H1 (cell line): ENCODE data around the gene AMPH. TPM values are rescaled to one million over a fixed set of nuclear protein-coding genes. Genes with fewer than 3 reads are reported as not detected.

Experiments used
- CTCF ChIA-PET: fragments of 300-600 bp; sonication (Branson Sonifier 250); formaldehyde crosslinking; loops from one replicate; lab custom pipeline; 2021; ENCODE audit not compliant: partially characterized antibody; lab: Charles Lee
- POLR2A ChIA-PET: fragments of 300-600 bp; sonication (Branson Sonifier 250); formaldehyde crosslinking; loops from one replicate; lab custom pipeline; 2021; ENCODE audit warnings: inconsistent platforms; ENCODE audit not compliant: partially characterized antibody; lab: Charles Lee
- DNase-seq, 2 experiments: peaks; one replicate each; pipeline versions ENCODE4 v3.0.0 to v3.0.0-alpha.2; 2010 to 2022; ENCODE audit warnings: low spot score in 2 of 2, low read depth in 1 of 2, mixed read lengths in 1 of 2
- FAIRE-seq: peaks from 2 replicates; lab custom pipeline; 2011; peaks lifted over from hg19 to GRCh38; lab: Jason Lieb, UNC
- H2AFZ ChIP-seq: 2 replicates; pipeline ENCODE4 v1.8.1; 2012; ENCODE audit warnings: low read length, inconsistent platforms
- H2AK5ac ChIP-seq: 2 replicates; pipeline ENCODE4 v1.6.1; 2013; ENCODE audit warnings: low read depth, low read length
- H2BK120ac ChIP-seq: replicated peaks from 2 replicates; pipeline ENCODE3; 2013; ENCODE audit warnings: low read depth, low read length, inconsistent platforms
- H2BK12ac ChIP-seq: 2 replicates; pipeline ENCODE4 v1.6.1; 2013; ENCODE audit warnings: low read depth, low read length
- H2BK15ac ChIP-seq: 2 replicates; pipeline ENCODE4 v1.6.1; 2013; ENCODE audit warnings: low read length
- H2BK20ac ChIP-seq: 2 replicates; pipeline ENCODE4 v1.6.1; 2013; ENCODE audit warnings: low read length
- H2BK5ac ChIP-seq: 2 replicates; pipeline ENCODE4 v1.6.1; 2013; ENCODE audit warnings: low read depth, low read length
- H3K14ac ChIP-seq: 2 replicates; pipeline ENCODE4 v1.6.1; 2013; ENCODE audit warnings: inconsistent platforms; ENCODE audit not compliant: insufficient read length
- H3K18ac ChIP-seq: 2 replicates; pipeline ENCODE4 v1.6.1; 2013; ENCODE audit warnings: low read length; ENCODE audit errors: extremely low read depth
- H3K23ac ChIP-seq: 2 replicates; pipeline ENCODE4 v1.6.1; 2013; ENCODE audit warnings: inconsistent platforms; ENCODE audit not compliant: insufficient read length
- H3K23me2 ChIP-seq: 2 replicates; pipeline ENCODE4 v1.6.1; 2013; ENCODE audit warnings: low read depth, low read length
- H3K27ac ChIP-seq: 2 replicates; pipeline ENCODE4 v1.6.1; 2011; ENCODE audit warnings: low read depth, low read length, inconsistent platforms
- H3K27me3 ChIP-seq, 4 experiments: replicated peaks in 1 of 4; 1 replicate in 1 of 4; 2 replicates in 3 of 4; pipeline versions ENCODE4 v1.6.1 to v1.8.1; 2011 to 2013; ENCODE audit warnings: low read length in 3 of 4, mild to moderate bottlenecking in 3 of 4, inconsistent platforms in 2 of 4, mixed read lengths in 2 of 4, moderate library complexity in 1 of 4; ENCODE audit not compliant: control insufficient read depth in 3 of 4, insufficient read depth in 3 of 4; ENCODE audit errors: extremely low read depth in 1 of 4
- H3K36me3 ChIP-seq, 4 experiments: 2 replicates each; pipeline versions ENCODE4 v1.6.1 to v1.8.1; 2011 to 2013; ENCODE audit warnings: mild to moderate bottlenecking in 4 of 4, low read length in 3 of 4, moderate library complexity in 2 of 4, control low read depth in 1 of 4, inconsistent platforms in 1 of 4; ENCODE audit not compliant: insufficient read depth in 4 of 4, control insufficient read depth in 2 of 4
- H3K4ac ChIP-seq: replicated peaks from 2 replicates; pipeline ENCODE3; 2013; ENCODE audit warnings: low read length, low read depth, mixed read lengths, inconsistent platforms; ENCODE audit not compliant: insufficient read length
- H3K4me1 ChIP-seq, 4 experiments: replicated peaks in 1 of 4; 1 replicate in 1 of 4; 2 replicates in 3 of 4; pipeline versions ENCODE4 v1.6.1 to v1.8.1; 2011 to 2013; ENCODE audit warnings: low read length in 3 of 4, inconsistent platforms in 2 of 4, mixed read lengths in 1 of 4; ENCODE audit not compliant: insufficient read depth in 4 of 4, control insufficient read depth in 3 of 4
- H3K4me2 ChIP-seq, 2 experiments: 2 replicates each; pipeline versions ENCODE4 v1.6.1 to v1.8.1; 2011 to 2013; ENCODE audit warnings: low read depth in 2 of 2, low read length in 2 of 2, control low read depth in 1 of 2, inconsistent platforms in 1 of 2, mild to moderate bottlenecking in 1 of 2; ENCODE audit not compliant: insufficient read depth in 1 of 2
- H3K4me3 ChIP-seq, 4 experiments: fragments of 200-600, 300-600 bp in 1 of 4; sonication (generic), shearing (Covaris generic), sonication (Bioruptor Twin) in 1 of 4; 2 replicates each; pipeline versions ENCODE4 v1.5.1 to v1.8.1; 2011 to 2016; ENCODE audit warnings: low read length in 4 of 4, low read depth in 3 of 4, control low read depth in 2 of 4, inconsistent platforms in 2 of 4, mild to moderate bottlenecking in 2 of 4, mixed read lengths in 1 of 4, moderate library complexity in 1 of 4; ENCODE audit not compliant: insufficient read depth in 2 of 4; ENCODE audit errors: extremely low read depth in 1 of 4
- H3K56ac ChIP-seq: replicated peaks from 2 replicates; pipeline ENCODE3; 2013; ENCODE audit warnings: low read depth, mild to moderate bottlenecking, mixed read lengths, low read length, inconsistent platforms; ENCODE audit not compliant: insufficient read length
- H3K79me1 ChIP-seq: 2 replicates; pipeline ENCODE4 v1.6.1; 2013; ENCODE audit warnings: low read depth, low read length, control low read depth
- H3K79me2 ChIP-seq, 2 experiments: 2 replicates each; pipeline versions ENCODE4 v1.6.1 to v1.8.1; 2012 to 2013; ENCODE audit warnings: low read length in 2 of 2, mild to moderate bottlenecking in 2 of 2, inconsistent platforms in 1 of 2; ENCODE audit not compliant: insufficient read depth in 2 of 2, control insufficient read depth in 1 of 2
- H3K9ac ChIP-seq, 4 experiments: replicated peaks in 1 of 4; 1 replicate in 1 of 4; 2 replicates in 3 of 4; pipeline versions ENCODE4 v1.6.1 to v1.8.1; 2011 to 2013; ENCODE audit warnings: low read depth in 3 of 4, low read length in 3 of 4, control low read depth in 2 of 4, mild to moderate bottlenecking in 2 of 4, moderate library complexity in 2 of 4, inconsistent platforms in 1 of 4; ENCODE audit errors: extremely low read depth in 1 of 4
- H3K9me3 ChIP-seq, 2 experiments: 2 replicates each; pipeline versions ENCODE4 v1.6.1 to v1.8.1; 2012 to 2013; ENCODE audit warnings: mild to moderate bottlenecking in 2 of 2, moderate library complexity in 2 of 2, control low read depth in 1 of 2, inconsistent platforms in 1 of 2, low read depth in 1 of 2, low read length in 1 of 2, mixed read lengths in 1 of 2; ENCODE audit not compliant: insufficient read depth in 2 of 2
- H4K20me1 ChIP-seq, 2 experiments: replicated peaks in 1 of 2; 2 replicates each; pipeline versions ENCODE3 to v1.8.1; 2011 to 2013; ENCODE audit warnings: inconsistent platforms in 2 of 2, low read length in 2 of 2, mild to moderate bottlenecking in 1 of 2; ENCODE audit not compliant: insufficient read depth in 2 of 2, control insufficient read depth in 1 of 2
- H4K5ac ChIP-seq: 2 replicates; pipeline ENCODE4 v1.6.1; 2013; ENCODE audit warnings: low read length, low read depth, mixed read lengths, inconsistent platforms; ENCODE audit not compliant: insufficient read length
- H4K8ac ChIP-seq: 2 replicates; pipeline ENCODE4 v1.8.0; 2013; ENCODE audit warnings: mild to moderate bottlenecking, moderate library complexity, low read length, inconsistent platforms; ENCODE audit not compliant: insufficient read depth; ENCODE audit errors: extremely low read depth
- H4K91ac ChIP-seq: replicated peaks from 2 replicates; pipeline ENCODE3; 2013; ENCODE audit warnings: low read length, mixed read lengths, inconsistent platforms; ENCODE audit not compliant: insufficient read length
- BACH1 ChIP-seq: IDR thresholded peaks from 2 replicates; pipeline ENCODE4 v1.6.1; 2012; ENCODE audit warnings: low read length, improper control_type of control experiment
- CHD1 ChIP-seq: IDR thresholded peaks from 2 replicates; pipeline ENCODE4 v1.6.1; 2012; ENCODE audit warnings: low read depth, low read length, improper control_type of control experiment
- EGR1 ChIP-seq: IDR thresholded peaks from 2 replicates; pipeline ENCODE4 v1.6.1; 2011; ENCODE audit warnings: low read depth, low read length, borderline replicate concordance
- MAFK ChIP-seq: IDR thresholded peaks from 2 replicates; pipeline ENCODE4 v1.6.1; 2012; ENCODE audit warnings: low read depth, mild to moderate bottlenecking, improper control_type of control experiment, low read length
- NANOG ChIP-seq: IDR thresholded peaks from 2 replicates; pipeline ENCODE4 v1.6.1; 2011; ENCODE audit warnings: low read length, low read depth, mild to moderate bottlenecking, inconsistent platforms; ENCODE audit not compliant: insufficient read depth, poor library complexity, severe bottlenecking
- POU5F1 ChIP-seq: IDR thresholded peaks from 2 replicates; pipeline ENCODE4 v1.6.1; 2011; ENCODE audit warnings: low read depth, mild to moderate bottlenecking, low read length, moderate library complexity
- RAD21 ChIP-seq, 2 experiments: IDR thresholded peaks in 1 of 2; conservative IDR thresholded peaks in 1 of 2; 2 replicates each; pipeline ENCODE4 v1.6.1; 2011; ENCODE audit warnings: low read depth in 2 of 2, low read length in 2 of 2, improper control_type of control experiment in 1 of 2, inconsistent platforms in 1 of 2, mild to moderate bottlenecking in 1 of 2, moderate library complexity in 1 of 2
- RBBP5 ChIP-seq: IDR thresholded peaks from 2 replicates; pipeline ENCODE4 v1.7.1; 2012; ENCODE audit warnings: low read depth, mild to moderate bottlenecking, inconsistent platforms, low read length, moderate library complexity, borderline replicate concordance
- RXRA ChIP-seq: IDR thresholded peaks from 2 replicates; pipeline ENCODE4 v1.6.1; 2011; ENCODE audit warnings: low read depth, mild to moderate bottlenecking, low read length, moderate library complexity; ENCODE audit not compliant: insufficient read depth
- SUZ12 ChIP-seq: fragments of 200-600 bp; sonication (generic); IDR thresholded peaks from 2 replicates; pipeline ENCODE4 v1.6.1; 2012; ENCODE audit warnings: mild to moderate bottlenecking, inconsistent platforms, low read length, moderate library complexity, mixed read lengths
- TEAD4 ChIP-seq: IDR thresholded peaks from 2 replicates; pipeline ENCODE4 v1.6.1; 2012; ENCODE audit warnings: low read depth, low read length, inconsistent platforms, mixed read lengths
- YY1 ChIP-seq: IDR thresholded peaks from 2 replicates; pipeline ENCODE4 v1.6.1; 2011; ENCODE audit warnings: low read depth, mild to moderate bottlenecking, low read length
- ZNF274 ChIP-seq: IDR thresholded peaks from 2 replicates; pipeline ENCODE4 v1.7.0; 2012; ENCODE audit warnings: low read length, borderline replicate concordance; ENCODE audit errors: extremely low read depth
- WGBS, 2 experiments: shearing (Covaris generic) in 1 of 2; methylation state at CpG; one replicate each; pipeline versions ENCODE4 v1.1.6 to v1.1.7; 2013 to 2015; ENCODE audit warnings: low lambda C conversion rate in 2 of 2, mixed read lengths in 2 of 2, inconsistent platforms in 1 of 2, low coverage in 1 of 2, missing lambda C conversion rate in 1 of 2; ENCODE audit not compliant: insufficient replicate concordance in 2 of 2, insufficient coverage in 1 of 2, insufficient read length in 1 of 2; ENCODE audit errors: extremely low coverage in 1 of 2, missing lambda C conversion rate in 1 of 2; 5-methylcytosine and 5-hydroxymethylcytosine counted together
- polyA plus RNA-seq, 7 experiments: library from polyadenylated mRNA; depleted of rRNA in 3 of 7; stranded (reverse) in 5 of 7; unstranded in 2 of 7; fragments of >200 nt in 5 of 7; fragments of 200-250 nt in 2 of 7; gene quantifications; 1 replicate in 5 of 7; 2 replicates in 1 of 7; 4 replicates in 1 of 7; pipeline versions ENCODE4 v1.2.1 to v1.2.3, GENCODE V29; 2011 to 2013; ENCODE audit warnings: missing spikeins in 2 of 7, mixed read lengths in 2 of 7
- total RNA-seq: library from RNA; stranded (reverse); fragmentation: NEBNext Ultra II Directional; extraction: Animal tissue kit (Norgen Biotek cat#: 25700); gene quantifications from 2 replicates; pipeline ENCODE4 v1.2.1, GENCODE V29; 2021
- TF ChIP-seq, protein P1 (sequence below): IDR thresholded peaks from 2 replicates; pipeline ENCODE4 v1.6.1; 2011; ENCODE audit warnings: low read depth, mild to moderate bottlenecking, low read length; ENCODE audit not compliant: insufficient read depth

AMPH gene
- total and polyA plus RNA-seq, 2 of the 8 experiments (the other 6 are each of a cell fraction or from before 2014, with no cell fraction given): 7.3 to 12.2 TPM

DNA sequence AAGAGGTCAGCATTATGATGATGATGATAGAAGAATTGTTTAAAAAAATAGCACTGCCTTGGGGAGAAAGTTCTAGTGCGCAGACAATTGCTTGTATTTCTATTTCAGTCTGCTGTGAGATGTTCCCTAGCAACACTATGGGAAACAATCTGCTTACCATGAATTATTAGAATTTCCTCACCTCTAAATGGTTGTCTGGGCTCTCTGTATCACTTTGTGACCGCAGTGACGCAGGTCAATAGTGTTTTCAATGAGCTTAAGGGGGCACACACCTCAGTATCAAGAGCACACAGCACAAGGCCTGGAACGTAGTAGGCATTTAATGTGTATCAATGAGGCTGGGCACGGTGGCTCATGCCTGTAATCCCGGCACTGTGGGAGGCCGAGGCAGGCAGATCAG lies 258.9 kb downstream of the AMPH start:
- Histone ChIP-seq H3K27me3 (no peaks in the 10 kb centered on the region), H2BK12ac (no peak overlapping the region), H2BK5ac (no peak overlapping the region)
- no peak for TF ChIP-seq RBBP5
- TF ChIP-seq TEAD4: no peak
- no peak for TF ChIP-seq BACH1
- no peak for TF ChIP-seq RAD21 (IDR thresholded peaks at IDR 0.05 in 1 of 2, conservative IDR thresholded peaks at IDR 0.05 in 1 of 2; ENCODE audit: low read depth in 2 of 2, low read length in 2 of 2)
- TF ChIP-seq SUZ12: no peak
- no peak for TF ChIP-seq NANOG
- no peak for TF ChIP-seq MAFK
- TF ChIP-seq, protein P1, sequence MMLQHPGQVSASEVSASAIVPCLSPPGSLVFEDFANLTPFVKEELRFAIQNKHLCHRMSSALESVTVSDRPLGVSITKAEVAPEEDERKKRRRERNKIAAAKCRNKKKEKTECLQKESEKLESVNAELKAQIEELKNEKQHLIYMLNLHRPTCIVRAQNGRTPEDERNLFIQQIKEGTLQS: no peak
- no peak for TF ChIP-seq ZNF274
- TF ChIP-seq RXRA: no peak
- no peak for TF ChIP-seq EGR1
- TF ChIP-seq YY1: no peak
- TF ChIP-seq POU5F1: no peak
- TF ChIP-seq CHD1: no peak

More for the DNA sequence above, 258.9 kb downstream of the AMPH start:
- no peak for FAIRE-seq
- peaks cover 0 to 6% (median under 1%) of the 10 kb centered on the region in 4 experiments; a peak in 2 of 7 replicates for H3K4me1 ChIP-seq
- H4K5ac ChIP-seq: no peak overlapping the region
- no peak overlapping the region for H3K4me2 ChIP-seq
- DNase-seq: no peak
- H2BK20ac ChIP-seq: no peak overlapping the region
- no peak overlapping the region for H4K91ac ChIP-seq
- POLR2A ChIA-PET: no interaction called here
- H2AFZ ChIP-seq: no peak overlapping the region
- no peak overlapping the region for H4K8ac ChIP-seq
- no peak overlapping the region for H2AK5ac ChIP-seq
- H3K14ac ChIP-seq: no peak overlapping the region
- no peaks in the 10 kb centered on the region for H3K36me3 ChIP-seq
- no peak overlapping the region for H3K4ac ChIP-seq
- no peaks in the 10 kb centered on the region for H3K79me2 ChIP-seq
- no peak overlapping the region for H3K9ac ChIP-seq
- no peak overlapping the region for H3K23ac ChIP-seq
- H3K79me1 ChIP-seq: no peaks in the 10 kb centered on the region
- H3K23me2 ChIP-seq: no peaks in the 10 kb centered on the region
- no peaks in the 10 kb centered on the region for H4K20me1 ChIP-seq
- 92% methylated on average over 7 of the region's 7 CpGs; no CpG with 5 or more reads in 1 of the 2 experiments for WGBS, 2 experiments
- no peak overlapping the region for H2BK120ac ChIP-seq
- H3K27ac ChIP-seq: no peak overlapping the region
- H2BK15ac ChIP-seq: no peak overlapping the region
- no peak overlapping the region for H3K4me3 ChIP-seq
- H3K18ac ChIP-seq: no peak overlapping the region
- no peak overlapping the region for H3K56ac ChIP-seq
- H3K9me3 ChIP-seq: no peaks in the 10 kb centered on the region
- CTCF ChIA-PET: interaction anchor here (0.9 to 2.1 kb wide), 7 partner anchors 8 to 329 kb away, joined by 3 to 6 read pairs (median 4); no protein-coding TSS in a partner anchor
